HG03442 (cell line): ENCODE data around the gene AGAP1.
"Not testable (repeated sequence)": the region's sequence is repeated elsewhere in the genome, so short reads cannot be mapped to it uniquely, and the experiment has no call there.

Experiments used
- ATAC-seq: cut with Tn5 transposase; IDR thresholded peaks from one replicate; pipeline ENCODE4 v1.9.1; 2021; ENCODE audit warnings: mild to moderate bottlenecking, moderate library complexity; ENCODE audit not compliant: unreplicated experiment

Gene AGAP1

GRCh38 chr2:236073246-236073645 lies 579.4 kb downstream of the AGAP1 start:
- ATAC-seq: no peak

GRCh38 chr2:236073867-236074655 lies 580.2 kb downstream of the AGAP1 start:
- ATAC-seq: no peak

DNA sequence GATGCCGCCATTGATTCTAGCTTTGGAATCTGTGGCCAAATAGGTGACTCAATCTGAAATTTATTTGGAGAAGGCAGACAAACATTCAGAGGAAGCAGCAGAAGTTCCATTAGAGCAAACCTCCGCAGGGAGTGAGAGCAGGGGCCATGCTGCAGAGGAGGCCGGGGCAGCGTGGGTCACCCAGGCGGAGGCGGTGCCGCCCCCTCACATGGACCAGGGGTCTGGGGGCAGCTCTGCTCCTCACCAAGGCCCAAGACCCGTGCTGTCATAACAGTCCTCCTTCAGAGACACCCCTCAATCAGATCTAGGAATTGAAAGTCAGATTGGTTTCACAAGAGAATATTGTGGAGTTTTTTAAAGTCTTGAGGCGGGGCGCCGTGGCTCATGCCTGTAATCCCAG lies 582.0 kb downstream of the AGAP1 start:
- no peak for ATAC-seq

GRCh38 chr2:236078297-236079255 lies 584.7 kb downstream of the AGAP1 start:
- ATAC-seq: no peak

- no peak for ATAC-seq
These were observed 586.6 kb downstream of the AGAP1 start for GRCh38 chr2:236080412-236080811.

GRCh38 chr2:236081171-236081570 lies 587.3 kb downstream of the AGAP1 start:
- no peak for ATAC-seq

GRCh38 chr2:236082061-236082460 lies 588.2 kb downstream of the AGAP1 start:
- no peak for ATAC-seq

DNA sequence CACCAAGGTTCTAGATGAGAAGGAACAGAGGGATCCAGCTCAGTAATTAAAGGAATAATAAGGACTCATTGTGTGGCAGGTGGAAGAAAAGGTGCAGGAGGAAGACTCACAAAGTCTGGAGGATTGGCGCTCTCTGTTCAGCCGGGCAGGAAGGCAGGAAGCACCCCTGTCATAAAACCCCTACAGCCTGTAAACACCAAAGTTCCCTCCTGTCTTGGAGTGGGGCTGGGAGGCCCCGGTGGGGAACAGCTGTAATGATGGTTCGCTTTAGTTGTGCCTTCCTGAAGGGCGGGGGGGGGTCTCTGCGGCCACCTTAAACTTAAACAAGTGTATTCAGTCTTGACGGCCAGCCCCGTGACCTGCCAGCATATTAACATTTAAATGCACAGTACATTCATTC lies 590.1 kb downstream of the AGAP1 start:
- ATAC-seq: no peak

GRCh38 chr2:236085211-236085610 lies 591.4 kb downstream of the AGAP1 start:
- ATAC-seq: no peak

- no peak for ATAC-seq
These were observed 591.8 kb downstream of the AGAP1 start for GRCh38 chr2:236085647-236086046.

GRCh38 chr2:236086403-236086970 lies 592.6 kb downstream of the AGAP1 start:
- ATAC-seq: no peak

GRCh38 chr2:236086971-236087465 lies 593.2 kb downstream of the AGAP1 start:
- no peak for ATAC-seq

DNA sequence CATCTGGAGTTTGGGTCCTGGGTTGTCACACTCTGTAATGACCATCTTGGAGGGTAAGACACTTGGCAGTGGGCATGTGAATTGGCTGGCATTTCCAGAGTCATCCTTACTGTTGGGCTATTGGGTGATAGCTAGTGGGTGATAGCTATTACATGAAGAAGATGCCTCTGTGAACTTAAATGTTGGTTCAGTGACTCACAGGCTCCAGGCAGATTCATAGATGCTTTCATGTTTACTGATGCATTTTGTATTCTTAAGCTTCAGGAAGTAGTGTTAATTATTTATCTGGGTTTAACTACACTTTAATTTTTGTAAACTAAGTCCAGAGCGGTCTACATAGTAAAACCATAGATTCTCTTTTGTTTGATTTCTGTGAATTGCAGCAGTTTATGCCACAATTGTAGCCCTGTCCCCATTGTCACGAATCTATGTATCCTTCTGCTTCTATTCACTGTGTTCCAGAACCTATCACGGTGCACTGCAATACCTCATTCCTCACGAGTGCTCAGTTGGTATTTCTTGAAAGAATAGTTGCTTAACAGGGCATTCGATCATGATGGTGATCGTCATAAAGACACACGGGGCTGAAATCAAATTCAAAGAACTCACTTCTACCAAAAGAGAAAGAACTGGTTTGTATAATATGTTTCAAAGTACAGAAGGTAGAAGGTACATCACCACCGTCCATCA lies 594.7 kb downstream of the AGAP1 start:
- ATAC-seq: no peak

- no peak for ATAC-seq
These were observed 595.6 kb downstream of the AGAP1 start for GRCh38 chr2:236089271-236090026.

- no peak for ATAC-seq
These were observed 596.2 kb downstream of the AGAP1 start for GRCh38 chr2:236090027-236090382.

GRCh38 chr2:236090826-236091225 lies 597.0 kb downstream of the AGAP1 start:
- ATAC-seq: not testable (repeated sequence)

GRCh38 chr2:236092714-236093113 lies 598.9 kb downstream of the AGAP1 start:
- no peak for ATAC-seq

DNA sequence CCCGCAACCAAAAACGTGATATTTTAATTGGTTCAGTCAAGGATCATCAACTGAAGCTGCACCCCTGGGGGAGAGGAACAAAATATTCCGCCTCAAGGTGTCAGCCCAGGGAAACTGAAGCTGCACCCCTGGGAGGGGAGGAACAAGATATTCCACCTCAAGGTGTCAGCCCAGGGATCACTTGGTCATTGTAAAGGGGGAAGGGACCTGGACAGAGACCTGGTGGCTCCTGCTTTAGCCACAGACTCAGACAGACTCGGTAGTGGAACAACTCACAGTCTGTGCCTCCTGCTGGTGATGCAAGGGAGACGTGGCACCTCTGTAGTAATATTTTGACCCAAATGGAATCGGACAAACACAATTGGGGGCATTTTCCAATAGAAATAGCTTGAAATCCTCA lies 599.3 kb downstream of the AGAP1 start:
- no peak for ATAC-seq

- no peak for ATAC-seq
These were observed 601.7 kb downstream of the AGAP1 start for GRCh38 chr2:236095504-236095903.

DNA sequence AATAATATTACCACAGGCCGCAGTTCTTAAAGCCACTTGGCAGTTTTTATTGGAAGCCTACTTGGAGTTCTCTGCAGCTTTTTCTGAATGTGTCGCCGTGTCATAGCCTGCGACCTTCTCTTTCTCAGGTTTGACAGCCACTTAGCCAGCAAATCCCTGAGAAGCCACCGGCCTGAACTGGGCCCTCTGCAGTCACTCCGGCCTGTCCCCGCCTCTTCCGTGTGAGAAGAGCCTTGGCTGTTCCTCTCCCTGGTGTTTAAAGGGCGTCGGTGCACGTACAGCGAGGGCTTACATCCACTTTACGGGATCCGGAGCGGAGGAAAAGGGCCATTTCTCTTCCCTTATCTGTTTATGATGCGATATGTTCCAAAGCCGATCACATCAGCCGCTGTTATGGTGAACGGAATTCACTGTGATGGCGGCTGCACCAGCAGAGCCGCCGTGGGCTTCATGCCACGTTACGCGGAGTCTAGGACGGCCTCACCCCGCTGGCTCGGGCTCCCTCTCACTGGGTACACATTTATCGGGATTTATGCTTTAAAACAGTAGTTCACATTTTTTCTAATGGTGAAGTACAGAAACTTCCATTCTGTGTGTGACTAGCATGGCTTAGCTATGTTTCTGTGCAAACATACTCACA lies 607.6 kb downstream of the AGAP1 start:
- ATAC-seq: no peak
